Measurements from ENCODE around the gene MYO15B.

MYO15B gene

GRCh38 chr17:75602644-75603043, 15.0 kb downstream of the MYO15B start:
- DNase-seq (ENCODE audit: low read depth in 2 of 2): no peak

- no peak for DNase-seq (ENCODE audit: low read depth in 2 of 2)
Observed at GRCh38 chr17:75603123-75603522, 15.5 kb downstream of the MYO15B start.

- no peak for DNase-seq (ENCODE audit: low read depth in 2 of 2)
Observed at GRCh38 chr17:75604034-75604695, 16.6 kb downstream of the MYO15B start.

- no peak for DNase-seq (ENCODE audit: low read depth in 2 of 2)
Observed at GRCh38 chr17:75605790-75606189, 18.2 kb downstream of the MYO15B start.

GRCh38 chr17:75607086-75607485, 19.5 kb downstream of the MYO15B start:
- no peak for DNase-seq (ENCODE audit: low read depth in 2 of 2)

- no peak for DNase-seq (ENCODE audit: low read depth in 2 of 2)
Observed at GRCh38 chr17:75610103-75610984, 22.7 kb downstream of the MYO15B start.

GRCh38 chr17:75611851-75612429, 24.3 kb downstream of the MYO15B start:
- no peak for DNase-seq (ENCODE audit: low read depth in 2 of 2)

- DNase-seq (ENCODE audit: low read depth in 2 of 2): no peak
Observed at GRCh38 chr17:75612906-75613626, 25.5 kb downstream of the MYO15B start.

GRCh38 chr17:75614006-75614405, 26.4 kb downstream of the MYO15B start:
- no peak for DNase-seq (ENCODE audit: low read depth in 2 of 2)

GRCh38 chr17:75614556-75615270, 27.1 kb downstream of the MYO15B start:
- no peak for DNase-seq (ENCODE audit: low read depth in 2 of 2)

- no peak for DNase-seq (ENCODE audit: low read depth in 2 of 2)
Observed at GRCh38 chr17:75615301-75615700, 27.7 kb downstream of the MYO15B start.

- no peak for DNase-seq (ENCODE audit: low read depth in 2 of 2)
Observed at GRCh38 chr17:75616521-75617122, 29.0 kb downstream of the MYO15B start.

GRCh38 chr17:75617218-75617617, 29.6 kb downstream of the MYO15B start:
- no peak for DNase-seq (ENCODE audit: low read depth in 2 of 2)

GRCh38 chr17:75617675-75618074, 30.1 kb downstream of the MYO15B start:
- DNase-seq (ENCODE audit: low read depth in 2 of 2): no peak

- no peak for DNase-seq (ENCODE audit: low read depth in 2 of 2)
Observed at GRCh38 chr17:75619506-75620431, 32.2 kb downstream of the MYO15B start.

- no peak for DNase-seq (ENCODE audit: low read depth in 2 of 2)
Observed at GRCh38 chr17:75621489-75621888, 33.9 kb downstream of the MYO15B start.

GRCh38 chr17:75622076-75622475, 34.5 kb downstream of the MYO15B start:
- no peak for DNase-seq (ENCODE audit: low read depth in 2 of 2)

- DNase-seq (ENCODE audit: low read depth in 2 of 2): no peak
Observed at GRCh38 chr17:75622771-75623273, 35.2 kb downstream of the MYO15B start.

GRCh38 chr17:75623386-75623785, 35.8 kb downstream of the MYO15B start:
- DNase-seq (ENCODE audit: low read depth in 2 of 2): no peak

GRCh38 chr17:75624021-75624420, 36.4 kb downstream of the MYO15B start:
- DNase-seq (ENCODE audit: low read depth in 2 of 2): no peak
